ENCODE results near the gene PCGF1. TPM values are rescaled to one million over a fixed set of nuclear protein-coding genes. Genes with fewer than 3 reads are reported as not detected.

The PCGF1 gene
- total RNA-seq, 1 experiment from 2014 or later: 39.9 TPM

DNA sequence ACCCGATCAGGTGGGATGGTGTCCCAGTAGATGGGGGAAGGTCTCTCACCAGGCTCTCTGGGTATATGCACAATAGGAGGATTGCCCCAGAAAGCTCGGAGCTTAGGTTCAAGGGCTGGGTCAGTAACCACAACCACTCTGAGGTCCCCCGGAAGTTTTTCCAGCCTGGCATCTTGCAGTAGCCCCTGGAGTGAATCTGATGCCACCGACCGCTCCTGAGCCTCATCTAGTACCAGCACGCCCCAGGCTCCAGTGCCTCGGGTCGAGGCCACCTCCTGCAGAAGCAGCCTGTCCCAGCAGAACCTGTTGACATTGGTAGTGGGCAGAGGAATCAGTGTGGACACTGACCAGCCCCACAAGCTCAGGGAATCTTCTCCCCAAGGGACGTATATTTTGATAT, 16.5 kb upstream of the PCGF1 start:
- DNase-seq (ENCODE audit: low read depth, low spot score) (no peak), ATAC-seq (no peak)
- H3K79me2 ChIP-seq (ENCODE audit: insufficient read depth, low read length): peaks cover 26% of the 10 kb centered on the region
- TF ChIP-seq ELF1 (IDR thresholded peaks at IDR 0.05; ENCODE audit: borderline replicate concordance, low read depth) (no peak), EZH2phosphoT487 (IDR thresholded peaks at IDR 0.05; ENCODE audit: borderline replicate concordance) (no peak), YY1 (IDR thresholded peaks at IDR 0.05; ENCODE audit: extremely low read depth, insufficient replicate concordance, low read depth, low read length) (no peak), SRF (IDR thresholded peaks at IDR 0.05; ENCODE audit: low read depth) (no peak), TCF7L2 (IDR thresholded peaks at IDR 0.05; ENCODE audit: borderline replicate concordance, extremely low read depth, insufficient read depth, insufficient read length) (no peak), ZFX (IDR thresholded peaks at IDR 0.05) (no peak), SIN3A (IDR thresholded peaks at IDR 0.05; ENCODE audit: low read depth) (no peak), POLR2AphosphoS5 (IDR thresholded peaks at IDR 0.05; ENCODE audit: low read depth, low read length) (no peak), CTCF (IDR thresholded peaks at IDR 0.05 in 2 of 3, conservative IDR thresholded peaks at IDR 0.05 in 1 of 3; ENCODE audit: borderline replicate concordance in 1 of 3, insufficient read depth in 1 of 3, low read depth in 2 of 3, low read length in 2 of 3) (no peak), ZNF274 (IDR thresholded peaks at IDR 0.05; ENCODE audit: low read depth, low read length) (no peak), EGR1 (IDR thresholded peaks at IDR 0.05; ENCODE audit: low read depth) (no peak), SP1 (IDR thresholded peaks at IDR 0.05; ENCODE audit: low read depth) (no peak), RAD21 (IDR thresholded peaks at IDR 0.05; ENCODE audit: low read depth) (no peak), FOSL1 (IDR thresholded peaks at IDR 0.05; ENCODE audit: low read depth) (no peak), EZH2 (IDR thresholded peaks at IDR 0.05) (no peak)
- TF ChIP-seq, protein P1, sequence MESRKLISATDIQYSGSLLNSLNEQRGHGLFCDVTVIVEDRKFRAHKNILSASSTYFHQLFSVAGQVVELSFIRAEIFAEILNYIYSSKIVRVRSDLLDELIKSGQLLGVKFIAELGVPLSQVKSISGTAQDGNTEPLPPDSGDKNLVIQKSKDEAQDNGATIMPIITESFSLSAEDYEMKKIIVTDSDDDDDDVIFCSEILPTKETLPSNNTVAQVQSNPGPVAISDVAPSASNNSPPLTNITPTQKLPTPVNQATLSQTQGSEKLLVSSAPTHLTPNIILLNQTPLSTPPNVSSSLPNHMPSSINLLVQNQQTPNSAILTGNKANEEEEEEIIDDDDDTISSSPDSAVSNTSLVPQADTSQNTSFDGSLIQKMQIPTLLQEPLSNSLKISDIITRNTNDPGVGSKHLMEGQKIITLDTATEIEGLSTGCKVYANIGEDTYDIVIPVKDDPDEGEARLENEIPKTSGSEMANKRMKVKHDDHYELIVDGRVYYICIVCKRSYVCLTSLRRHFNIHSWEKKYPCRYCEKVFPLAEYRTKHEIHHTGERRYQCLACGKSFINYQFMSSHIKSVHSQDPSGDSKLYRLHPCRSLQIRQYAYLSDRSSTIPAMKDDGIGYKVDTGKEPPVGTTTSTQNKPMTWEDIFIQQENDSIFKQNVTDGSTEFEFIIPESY (IDR thresholded peaks at IDR 0.05; ENCODE audit: extremely low read depth, insufficient replicate concordance, low read length): no peak
- TF ChIP-seq, protein P2, sequence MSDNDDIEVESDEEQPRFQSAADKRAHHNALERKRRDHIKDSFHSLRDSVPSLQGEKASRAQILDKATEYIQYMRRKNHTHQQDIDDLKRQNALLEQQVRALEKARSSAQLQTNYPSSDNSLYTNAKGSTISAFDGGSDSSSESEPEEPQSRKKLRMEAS (IDR thresholded peaks at IDR 0.05): no peak
- no peaks in the 10 kb centered on the region for H3K9me2 ChIP-seq (ENCODE audit: insufficient read depth)
- H3K9ac ChIP-seq (ENCODE audit: low read length): no peak overlapping the region
- H3K27ac ChIP-seq (ENCODE audit: low read depth, low read length): no peak overlapping the region
- no peaks in the 10 kb centered on the region for H3K9me3 ChIP-seq (ENCODE audit: control insufficient read depth in 1 of 2, insufficient read depth in 1 of 2, low read depth in 1 of 2, low read length in 2 of 2)
- ChIA-PET RAD21 (ENCODE audit: low non-redundant PET in 1 of 2, low total read pairs in 2 of 2, uncharacterized antibody in 2 of 2, unreplicated experiment in 2 of 2) (no interaction called here), CTCF (no interaction called here), POLR2A (no interaction called here)
- H3K4me3 ChIP-seq (replicated peaks in 1 of 2; ENCODE audit: low read depth in 1 of 2, low read length in 2 of 2): no peak overlapping the region
- H4K20me1 ChIP-seq (ENCODE audit: insufficient read depth): no peaks in the 10 kb centered on the region
- peaks cover 18 to 27% of the 10 kb centered on the region in 2 experiments for H3K36me3 ChIP-seq (ENCODE audit: control insufficient read depth in 1 of 2, insufficient read depth in 2 of 2, low read length in 2 of 2)
- no peak overlapping the region for H2AFZ ChIP-seq (ENCODE audit: low read depth, low read length, poor library complexity, severe bottlenecking)
- intact Hi-C loops (cut with micrococcal nuclease): no loop called here
- no peak overlapping the region for H3K4me2 ChIP-seq (ENCODE audit: low read length)
- H3K27me3 ChIP-seq (ENCODE audit: insufficient read depth, low read length): no peaks in the 10 kb centered on the region
- peaks cover 8 to 19% of the 10 kb centered on the region in 2 experiments; a peak in 3 of 4 replicates for H3K4me1 ChIP-seq (ENCODE audit: control insufficient read depth in 1 of 2, insufficient read depth in 2 of 2, low read length in 2 of 2)
- no TSS peak for BruUV-seq (replicated peaks)
